HG02610 (cell line): ENCODE results near the gene SYDE2.
"Not testable (repeated sequence)": the region's sequence is repeated elsewhere in the genome, so short reads cannot be mapped to it uniquely, and the experiment has no call there.

Experiments used
- ATAC-seq: cut with Tn5 transposase; IDR thresholded peaks from one replicate; pipeline ENCODE4 v1.9.1; 2021; ENCODE audit warnings: mild to moderate bottlenecking, moderate library complexity; ENCODE audit not compliant: unreplicated experiment

SYDE2 gene

DNA sequence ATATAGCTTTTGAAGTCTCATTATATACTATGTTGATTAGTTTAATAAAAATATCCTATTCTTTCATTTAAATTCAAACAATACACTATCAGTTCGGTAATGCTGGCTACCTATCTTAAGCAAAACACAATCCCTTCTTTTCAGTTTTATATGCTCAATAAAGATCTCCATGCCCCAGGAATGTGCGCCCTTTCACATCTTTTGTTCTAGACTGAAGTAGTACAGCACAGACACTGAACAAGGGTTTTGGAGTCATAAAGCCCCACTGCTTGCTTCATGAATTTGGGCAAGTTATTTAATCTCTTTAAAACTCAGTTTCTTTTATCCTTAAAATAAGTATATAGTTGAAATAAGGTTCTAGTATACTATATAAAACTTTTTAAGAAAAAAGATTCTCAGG is 22.4 kb downstream of the SYDE2 start:
- no peak for ATAC-seq

- no peak for ATAC-seq
Observed at GRCh38 chr1:85174503-85174902, 26.3 kb downstream of the SYDE2 start.

GRCh38 chr1:85172684-85173337 is 28.0 kb downstream of the SYDE2 start:
- ATAC-seq = no peak

DNA sequence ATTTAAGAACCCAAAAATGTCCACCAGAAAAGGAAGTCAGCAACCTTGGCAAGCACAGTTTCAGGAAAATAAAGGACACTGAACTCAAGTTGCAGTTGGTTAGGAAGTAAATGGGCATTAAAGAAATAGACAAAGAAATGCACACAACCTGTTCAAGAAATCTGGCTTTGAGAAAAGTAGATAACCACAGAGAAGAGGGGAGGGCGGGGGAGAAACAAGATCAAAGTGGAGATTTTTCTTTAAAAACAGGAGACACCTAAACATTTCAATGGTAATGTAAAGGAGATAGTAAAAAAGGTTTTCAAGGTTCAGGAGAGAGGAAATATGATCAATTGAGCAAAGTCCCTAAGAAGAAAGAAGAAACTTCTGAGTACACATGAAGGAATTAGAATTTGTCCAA is 29.1 kb downstream of the SYDE2 start:
- ATAC-seq = no peak

- no peak for ATAC-seq
Observed at GRCh38 chr1:85168884-85169283, 31.9 kb downstream of the SYDE2 start.

DNA sequence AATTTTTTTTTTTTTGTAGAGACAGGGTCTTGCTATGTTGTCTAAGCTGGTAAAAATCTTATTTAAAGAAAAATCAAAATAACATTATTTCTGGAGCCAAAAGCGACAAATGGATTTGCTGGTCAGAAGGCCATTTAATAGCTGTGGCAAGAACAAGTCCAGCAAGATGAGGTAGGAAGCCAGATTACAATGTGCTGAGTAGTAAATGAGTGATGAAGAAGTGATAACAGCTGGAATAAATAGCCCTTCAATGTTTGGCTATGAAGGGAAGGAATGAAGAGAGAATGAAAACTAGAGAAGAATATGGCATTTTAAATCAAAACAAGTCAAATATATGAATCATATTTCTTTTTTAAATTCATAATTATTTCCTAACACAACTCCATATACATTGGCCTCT is 34.5 kb downstream of the SYDE2 start:
- no peak for ATAC-seq

DNA sequence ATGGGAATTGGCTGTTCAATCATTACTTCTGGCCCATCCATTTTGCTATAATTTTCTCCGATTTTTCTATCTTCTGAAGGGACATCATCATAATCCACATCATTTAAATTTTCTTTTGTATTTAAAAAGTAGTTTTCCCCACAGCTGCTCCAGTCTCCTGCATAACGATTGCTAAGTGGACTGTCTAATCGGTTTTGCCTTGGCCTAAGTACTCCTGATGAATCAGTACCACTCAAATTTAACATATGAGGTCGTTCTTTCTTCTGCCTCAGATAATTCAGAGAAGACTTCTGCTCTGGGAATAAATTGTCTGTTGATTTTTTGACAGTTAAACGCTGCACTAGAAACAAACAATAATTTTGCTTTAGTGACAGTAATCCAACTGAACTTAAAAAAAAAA is 41.9 kb downstream of the SYDE2 start:
- ATAC-seq = no peak

DNA sequence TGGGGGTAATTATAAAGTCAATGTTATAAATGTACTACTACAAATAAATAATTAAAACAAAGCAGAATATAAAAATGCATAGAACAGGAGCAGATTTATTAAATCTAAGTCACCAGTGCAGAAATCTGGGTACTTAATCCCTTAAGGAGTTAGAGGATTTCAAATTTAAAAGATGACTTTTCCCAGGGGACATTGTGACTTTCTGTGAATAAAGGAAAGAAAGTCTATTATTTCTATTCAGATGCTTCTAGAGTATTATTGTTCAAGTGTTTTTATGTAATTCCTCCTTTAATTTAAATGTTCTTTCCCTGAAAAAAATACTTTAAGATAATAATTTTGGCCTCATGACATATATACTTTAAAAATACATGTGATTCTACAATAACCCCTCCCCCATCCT is 43.4 kb downstream of the SYDE2 start:
- ATAC-seq = no peak

DNA sequence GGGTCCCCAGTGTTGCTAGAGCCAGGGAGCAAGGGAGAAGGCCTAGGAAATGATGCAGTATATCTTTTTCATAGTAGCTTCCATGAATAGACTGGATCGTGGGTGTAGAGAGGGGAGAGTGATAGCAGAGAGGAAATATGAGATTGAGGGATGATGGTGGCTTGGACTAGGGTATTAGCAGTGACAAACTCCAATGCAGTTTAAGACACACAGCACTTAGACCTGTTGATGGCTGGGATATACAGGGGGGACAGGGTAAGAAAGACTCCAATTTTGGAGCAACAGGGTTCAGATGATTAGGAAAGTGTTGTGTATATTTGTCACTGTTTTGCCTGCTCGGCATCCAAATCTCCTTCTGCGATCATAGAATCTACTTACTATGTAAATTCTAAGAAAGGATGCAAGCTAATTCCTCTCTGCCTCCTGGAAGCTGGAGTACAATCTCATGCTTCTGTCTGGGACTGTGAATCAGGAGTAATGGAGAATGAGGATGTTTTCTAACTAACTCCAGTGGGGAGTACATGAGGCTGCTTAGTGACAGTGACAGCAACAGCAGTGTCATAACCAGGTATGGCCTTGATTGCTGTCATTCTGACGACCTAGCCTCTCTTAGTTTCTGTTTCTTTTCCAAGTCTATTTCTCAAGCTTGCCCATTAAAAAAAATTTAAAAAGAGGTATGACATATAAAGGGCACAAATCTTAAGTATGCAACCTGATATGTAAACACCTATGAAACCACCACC is 47.5 kb downstream of the SYDE2 start:
- peak; percentile 52 for ATAC-seq

DNA sequence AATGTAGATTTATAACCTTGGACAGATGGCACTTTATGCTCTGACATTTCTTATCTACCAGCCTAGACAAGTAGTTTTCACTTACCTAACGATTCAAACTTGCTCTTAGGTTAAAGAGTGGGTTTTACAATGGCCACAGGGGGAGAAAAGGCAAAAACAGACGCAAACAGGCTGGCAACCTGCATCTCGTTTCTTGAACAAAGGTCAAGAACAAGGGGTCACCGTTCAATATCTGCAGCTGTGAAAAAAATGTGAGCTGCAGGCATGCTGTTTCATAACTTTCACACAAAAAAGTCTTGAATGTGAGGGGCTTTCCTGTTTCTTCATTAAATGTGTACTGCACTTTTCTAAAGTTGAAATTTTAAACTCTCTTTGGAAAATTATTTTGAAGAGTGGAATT is 49.4 kb downstream of the SYDE2 start:
- ATAC-seq = no peak

- no peak for ATAC-seq
Observed at GRCh38 chr1:85149805-85150204, 51.0 kb downstream of the SYDE2 start.

GRCh38 chr1:85148524-85149250 is 52.1 kb downstream of the SYDE2 start:
- ATAC-seq = peak; percentile 95

GRCh38 chr1:85146972-85147359 is 53.9 kb downstream of the SYDE2 start:
- ATAC-seq = no peak

GRCh38 chr1:85146298-85146971 is 54.4 kb downstream of the SYDE2 start:
- not testable (repeated sequence) for ATAC-seq

DNA sequence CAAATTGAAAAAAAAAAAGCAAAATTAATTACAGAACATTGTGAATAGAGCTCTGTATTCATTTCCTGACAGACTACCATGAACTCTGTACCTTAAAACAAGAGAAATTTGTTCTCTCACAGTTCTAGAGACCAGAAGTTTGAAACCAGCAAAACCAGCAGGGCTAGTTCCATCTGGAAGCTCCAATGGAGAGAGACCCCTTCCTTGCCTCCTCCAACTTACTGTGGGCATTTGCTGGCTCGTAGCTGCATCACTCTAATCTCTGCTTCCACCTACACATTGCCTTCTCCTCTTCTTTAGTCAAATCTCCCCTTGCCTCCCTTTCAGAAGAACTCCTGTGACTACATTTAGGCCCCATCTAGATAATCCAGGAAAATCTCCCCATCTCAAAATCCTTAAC is 56.5 kb downstream of the SYDE2 start:
- no peak for ATAC-seq

GRCh38 chr1:85142753-85143152 is 58.1 kb downstream of the SYDE2 start:
- no peak for ATAC-seq

DNA sequence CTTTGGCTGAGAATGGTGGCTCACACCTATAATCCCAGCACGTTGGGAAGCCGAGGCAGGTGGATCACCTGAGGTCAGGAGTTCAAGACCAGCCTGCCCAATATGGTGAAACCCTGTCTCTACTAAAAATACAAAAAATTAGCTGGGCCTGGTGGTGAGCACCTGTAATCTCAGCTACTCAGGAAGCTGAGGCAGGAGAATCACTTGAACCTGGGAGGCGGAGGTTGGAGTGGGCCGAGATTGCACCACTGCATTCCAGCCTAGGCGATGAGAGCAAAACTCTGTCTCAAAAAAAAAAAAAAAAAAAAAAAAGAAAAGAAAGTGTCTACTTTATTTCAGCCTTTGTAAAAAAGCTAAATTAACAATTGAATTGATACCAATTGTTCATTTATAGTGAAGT is 62.4 kb downstream of the SYDE2 start:
- not testable (repeated sequence) for ATAC-seq

GRCh38 chr1:85137660-85138059 is 63.2 kb downstream of the SYDE2 start:
- no peak for ATAC-seq

- no peak for ATAC-seq
Observed at GRCh38 chr1:85135392-85135798, 65.4 kb downstream of the SYDE2 start.

DNA sequence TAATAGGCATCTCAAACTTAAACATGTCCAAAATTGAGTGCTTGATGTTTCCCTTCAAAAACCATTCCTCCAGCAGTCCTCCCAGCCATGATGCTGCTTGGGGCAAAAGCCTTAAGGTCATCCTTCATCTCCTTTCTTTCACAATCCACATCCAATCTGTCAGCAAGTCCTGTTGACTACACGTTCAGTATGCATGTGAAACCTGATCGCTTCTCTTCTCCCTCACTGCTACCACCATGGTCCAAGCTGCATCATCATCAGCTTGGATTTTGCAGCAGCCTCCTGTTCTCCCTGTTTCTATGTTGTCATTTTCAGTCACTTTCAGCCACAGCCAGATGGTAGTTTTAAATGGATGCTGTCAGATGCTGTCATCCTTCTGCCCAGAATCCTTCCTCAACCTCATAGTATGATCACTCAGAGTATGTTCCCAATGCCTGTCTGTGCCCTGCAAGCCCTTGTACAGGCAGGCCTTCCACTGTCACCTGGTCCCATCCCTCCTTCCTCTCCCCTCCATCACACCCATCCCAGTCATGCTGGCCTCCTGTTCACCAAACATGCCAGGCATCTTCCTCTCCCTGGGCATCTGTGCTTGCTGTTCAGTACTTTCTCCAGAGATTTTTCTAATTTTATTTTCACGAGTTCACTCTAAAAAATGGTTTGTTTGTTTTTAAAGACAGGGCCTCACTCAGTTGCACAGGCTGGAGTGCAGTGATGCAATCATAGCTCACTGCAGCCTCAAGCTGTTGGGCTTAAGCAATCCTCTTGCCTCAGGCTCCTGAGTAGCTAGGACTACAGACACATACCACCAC is 66.0 kb downstream of the SYDE2 start:
- ATAC-seq = no peak
